Kidney capillary endothelial cell (primary cell): ENCODE data around the gene SNRPA.
"Not testable (repeated sequence)": the region's sequence is repeated elsewhere in the genome, so short reads cannot be mapped to it uniquely, and the experiment has no call there.

Experiments
- DNase-seq: peaks from one replicate; pipeline ENCODE4 v3.0.0-alpha.2; 2018; ENCODE audit warnings: low spot score

SNRPA gene

GRCh38 chr19:40745402-40745780 is 5.6 kb upstream of the SNRPA start:
- no peak for DNase-seq

- DNase-seq: no peak
Measured at GRCh38 chr19:40747536-40747935, 3.5 kb upstream of the SNRPA start.

GRCh38 chr19:40750058-40750873 is 737 bp upstream of the SNRPA start, which contains the start of gene ACTMAP:
Gene ACTMAP, minus strand, starts transcription at chr19:40750477. Its CDS starts 674 bp downstream, at chr19:40749803.
- peak; percentile 99 for DNase-seq

- no peak for DNase-seq
Measured at GRCh38 chr19:40752257-40752781, 1.3 kb downstream of the SNRPA start.

GRCh38 chr19:40754611-40755247 is 3.7 kb downstream of the SNRPA start:
- DNase-seq: no peak

- DNase-seq: no peak
Measured at GRCh38 chr19:40755248-40755624, 4.2 kb downstream of the SNRPA start.

GRCh38 chr19:40755791-40756190 is 4.8 kb downstream of the SNRPA start:
- no peak for DNase-seq

- DNase-seq: no peak
Measured at GRCh38 chr19:40756502-40757110, 5.6 kb downstream of the SNRPA start.

- no peak for DNase-seq
Measured at GRCh38 chr19:40758491-40758890, 7.5 kb downstream of the SNRPA start.

GRCh38 chr19:40759352-40759751 is 8.3 kb downstream of the SNRPA start:
- DNase-seq: no peak

- no peak for DNase-seq
Measured at GRCh38 chr19:40762754-40763470, 11.9 kb downstream of the SNRPA start.

- no peak for DNase-seq
Measured at GRCh38 chr19:40763526-40763925, 12.5 kb downstream of the SNRPA start.

- DNase-seq: no peak
Measured at GRCh38 chr19:40763963-40764362, 13.0 kb downstream of the SNRPA start.

GRCh38 chr19:40766385-40766784 is 15.4 kb downstream of the SNRPA start:
- not testable (repeated sequence) for DNase-seq

- DNase-seq: no peak
Measured at GRCh38 chr19:40768869-40769268, 17.9 kb downstream of the SNRPA start.

GRCh38 chr19:40771101-40771862 is 20.3 kb downstream of the SNRPA start:
- not testable (repeated sequence) for DNase-seq

- DNase-seq: no peak
Measured at GRCh38 chr19:40774916-40775631, 24.1 kb downstream of the SNRPA start, which contains the start of gene MIA. Gene MIA, plus strand, starts transcription at chr19:40775521. Its CDS starts 22 bp downstream, at chr19:40775543.

GRCh38 chr19:40775632-40776022 is 24.6 kb downstream of the SNRPA start:
- DNase-seq: no peak

- DNase-seq: no peak
Measured at GRCh38 chr19:40776364-40776763, 25.4 kb downstream of the SNRPA start.

GRCh38 chr19:40776932-40777644 is 26.1 kb downstream of the SNRPA start:
- no peak for DNase-seq
